NCI-H345 treated with DMSO at 0.1 percent for 48 hours (cell line): ENCODE data around the gene CAT.
"Not testable (repeated sequence)": the region's sequence is repeated elsewhere in the genome, so short reads cannot be mapped to it uniquely, and the experiment has no call there.

Experiments used
- DNase-seq: peaks from one replicate; lab custom pipeline; 2025; ENCODE audit not compliant: unreplicated experiment; lab: John Stamatoyannopoulos, UW

The CAT gene

DNA sequence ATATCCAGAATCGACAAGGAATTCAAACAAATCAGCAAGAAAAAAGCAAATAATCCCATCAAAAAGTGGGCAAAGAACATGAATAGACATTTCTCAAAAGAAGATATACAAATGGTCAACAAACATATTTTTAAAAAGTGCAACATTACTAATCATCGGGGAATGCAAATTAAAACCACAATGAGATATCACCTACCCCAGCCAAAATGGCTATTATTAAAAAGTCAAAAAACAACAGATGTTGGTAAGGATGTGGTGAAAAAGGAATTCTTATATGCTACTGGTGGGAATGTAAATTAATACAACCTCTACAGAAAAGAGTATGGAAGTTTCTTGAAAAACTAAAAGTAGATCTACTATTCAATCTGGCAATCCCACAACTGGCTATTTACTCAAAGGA is 13.9 kb upstream of the CAT start:
- not testable (repeated sequence) for DNase-seq

DNA sequence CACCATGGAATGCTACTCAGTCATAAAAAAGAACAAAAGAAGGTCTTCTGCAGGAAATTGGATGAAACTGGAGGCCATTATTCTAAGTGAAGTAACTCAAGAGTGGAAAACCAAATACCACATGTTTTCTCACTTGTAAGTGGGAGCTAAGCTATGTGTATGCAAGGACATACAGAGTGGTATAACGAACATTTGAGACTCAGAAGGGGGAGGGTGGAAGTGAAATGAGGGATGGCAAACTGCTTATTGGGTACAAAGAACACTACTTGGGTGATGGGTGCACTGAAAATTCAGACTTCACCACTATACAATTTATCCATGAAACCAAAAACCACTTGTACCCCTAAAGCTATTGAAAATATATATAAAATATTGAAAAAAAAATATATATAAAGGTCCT is 13.4 kb upstream of the CAT start:
- no peak for DNase-seq

DNA sequence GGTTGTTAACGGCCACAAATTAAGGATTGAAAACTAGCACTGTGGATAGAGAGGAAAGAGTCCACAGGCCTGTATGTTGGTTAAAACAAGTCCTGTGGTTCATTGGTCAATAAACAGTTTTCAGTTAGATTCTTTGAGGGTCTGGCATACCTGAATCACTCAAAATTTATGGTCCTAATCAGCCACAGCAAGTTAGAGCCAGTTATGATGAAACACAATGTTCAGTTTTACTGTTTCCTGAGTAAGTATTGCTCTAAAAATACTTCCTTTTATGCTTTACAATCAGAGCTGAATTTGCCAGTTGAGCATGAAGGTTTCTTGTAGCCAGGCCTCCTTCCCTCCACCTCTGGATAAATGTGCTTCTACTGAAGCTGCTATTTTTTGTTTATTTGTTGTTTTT is 12.9 kb upstream of the CAT start:
- no peak for DNase-seq

DNA sequence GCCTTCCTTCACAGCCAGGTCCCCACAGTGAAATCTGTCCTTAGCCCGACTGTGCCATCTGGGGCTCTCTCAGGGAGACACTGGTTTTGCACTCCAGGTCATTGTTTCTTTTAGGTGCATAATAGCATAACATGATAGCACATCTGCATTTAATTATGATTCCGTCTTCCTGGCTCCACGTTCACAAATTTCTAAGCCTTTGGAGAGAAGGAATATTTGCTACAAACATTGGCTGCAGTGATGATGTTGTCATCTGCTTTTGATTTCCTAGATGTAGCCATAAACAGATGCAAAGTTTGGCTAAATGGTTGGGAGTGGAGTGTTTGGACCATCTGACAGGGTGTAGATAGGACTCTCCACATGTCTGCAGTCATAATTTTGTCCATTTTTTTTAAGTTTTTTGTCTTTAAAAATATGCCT is 12.0 kb upstream of the CAT start:
- no peak for DNase-seq

DNA sequence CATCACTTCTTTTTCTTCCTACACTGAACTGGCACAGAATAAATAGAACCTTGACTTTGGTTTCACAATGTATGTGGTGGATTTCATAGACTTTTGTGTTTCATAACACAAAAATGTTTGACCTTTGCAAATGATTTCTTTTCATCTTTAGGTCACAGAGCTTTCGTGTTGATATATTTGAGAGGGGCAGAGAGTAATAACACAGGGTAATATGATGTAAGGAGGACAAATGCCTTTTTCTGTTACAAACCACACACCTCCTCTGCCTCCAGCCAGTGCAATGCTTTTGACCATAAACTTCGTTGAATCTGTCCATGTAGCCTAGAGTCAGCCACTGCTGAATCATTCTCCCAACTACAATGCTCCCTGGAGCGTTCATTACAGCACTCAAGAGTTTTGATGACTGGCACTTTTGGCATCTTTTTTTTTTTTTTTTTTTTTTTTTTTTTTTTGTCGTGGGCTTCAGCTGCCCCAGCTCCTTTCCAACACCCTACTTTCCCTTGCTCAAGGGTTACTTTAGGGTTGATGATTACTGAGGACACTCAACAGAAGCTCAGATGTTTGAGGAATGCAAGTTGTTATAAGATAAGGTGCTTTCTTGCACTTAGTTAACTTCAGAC is 11.4 kb upstream of the CAT start:
- DNase-seq, result no peak

DNA sequence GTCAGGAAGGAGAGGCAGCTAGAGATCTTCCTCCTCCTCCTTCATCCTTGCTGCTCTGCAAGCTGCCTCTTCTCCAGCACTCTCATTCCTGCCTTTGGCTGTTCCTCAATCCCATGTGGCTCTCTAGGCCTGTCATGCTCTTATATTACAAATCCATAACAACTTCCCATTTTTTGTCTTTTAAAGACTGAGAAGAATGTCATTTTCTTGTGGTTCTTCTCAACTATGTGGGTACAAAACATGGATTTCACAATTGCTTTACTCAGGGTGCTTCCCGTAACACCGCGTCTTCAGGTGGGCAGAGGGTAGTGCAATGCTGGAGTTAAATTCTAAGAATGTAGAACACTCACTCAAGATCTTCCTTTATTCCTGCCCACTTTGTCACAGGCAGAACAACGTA is 6.8 kb upstream of the CAT start:
- DNase-seq, result no peak

DNA sequence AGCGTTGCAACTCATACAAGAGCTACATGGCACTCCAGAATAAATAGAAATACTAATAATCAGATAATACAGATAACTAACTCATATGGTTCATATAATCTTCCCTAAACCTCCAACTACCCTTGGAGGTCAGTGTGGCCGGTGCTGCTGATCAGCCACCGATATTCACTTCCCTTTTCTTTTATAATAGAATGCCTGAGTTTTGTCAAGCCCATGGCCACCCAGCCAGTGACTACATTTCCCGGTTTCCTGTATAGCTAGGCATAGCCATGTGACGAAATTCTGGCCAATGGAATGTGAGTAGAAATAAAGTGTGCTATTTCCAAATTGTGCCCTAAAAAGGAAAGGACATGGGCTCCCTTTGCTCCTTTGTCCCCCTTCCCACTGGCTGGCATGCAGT is 5.9 kb upstream of the CAT start:
- no peak for DNase-seq

DNA sequence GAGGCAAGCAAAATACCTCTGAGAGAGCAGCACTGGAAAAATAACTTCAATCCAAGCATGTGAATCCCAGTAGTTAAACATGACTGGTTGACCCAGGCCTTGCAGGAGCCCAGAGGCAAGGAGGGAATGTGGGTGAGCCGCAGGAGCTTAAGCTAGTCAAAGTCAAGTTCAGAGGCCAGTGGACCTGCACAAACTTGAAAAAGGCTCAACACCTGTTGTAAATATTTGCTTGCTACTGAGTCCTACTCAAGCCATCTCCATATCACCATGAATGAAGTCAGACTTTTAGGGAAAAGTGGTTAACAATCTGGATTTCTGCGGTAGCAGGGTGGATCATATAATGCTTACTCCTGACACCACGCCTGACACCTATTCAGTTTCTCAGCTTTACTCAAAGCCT is 4.8 kb upstream of the CAT start:
- no peak for DNase-seq

DNA sequence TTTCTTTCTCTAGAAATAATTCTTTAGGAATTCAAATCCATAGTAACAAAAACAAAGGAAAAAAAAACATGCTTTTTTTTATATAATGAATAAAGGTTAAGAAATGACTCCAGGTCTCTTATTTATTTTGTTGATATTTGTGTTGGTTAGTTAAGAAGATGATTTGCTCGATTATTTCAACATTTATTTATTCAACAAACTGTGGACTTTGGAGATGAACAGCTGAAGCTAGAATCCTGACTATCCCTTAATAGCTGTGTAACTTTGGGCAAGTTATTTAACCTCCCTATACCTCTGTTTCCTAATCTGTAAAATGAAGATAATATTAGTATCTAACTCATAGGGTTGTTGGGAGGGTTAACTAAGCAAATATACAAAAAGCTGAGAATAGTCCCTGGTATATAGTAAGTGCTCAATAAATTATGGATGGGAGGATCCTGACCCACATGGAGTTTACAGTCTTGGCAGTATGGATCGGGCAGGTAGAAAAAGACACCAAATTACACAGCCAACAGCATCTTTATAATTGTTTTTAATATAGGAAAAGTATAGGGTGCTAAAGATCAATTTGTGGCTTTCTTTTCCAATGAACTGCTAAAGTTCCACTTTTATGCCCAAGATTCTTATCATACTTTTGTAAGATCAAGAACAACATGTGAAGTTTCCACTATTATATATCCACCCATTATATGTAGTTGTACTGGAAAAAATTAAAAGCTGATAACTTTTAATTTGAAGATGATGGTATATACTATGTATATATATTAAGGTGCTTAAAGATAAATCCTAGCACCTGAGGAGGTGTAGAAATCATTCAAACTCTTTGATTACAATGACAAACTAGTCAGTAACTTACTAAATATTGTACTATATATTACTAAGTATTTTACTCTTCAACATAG is 1.3 kb upstream of the CAT start:
- DNase-seq, result no peak

DNA sequence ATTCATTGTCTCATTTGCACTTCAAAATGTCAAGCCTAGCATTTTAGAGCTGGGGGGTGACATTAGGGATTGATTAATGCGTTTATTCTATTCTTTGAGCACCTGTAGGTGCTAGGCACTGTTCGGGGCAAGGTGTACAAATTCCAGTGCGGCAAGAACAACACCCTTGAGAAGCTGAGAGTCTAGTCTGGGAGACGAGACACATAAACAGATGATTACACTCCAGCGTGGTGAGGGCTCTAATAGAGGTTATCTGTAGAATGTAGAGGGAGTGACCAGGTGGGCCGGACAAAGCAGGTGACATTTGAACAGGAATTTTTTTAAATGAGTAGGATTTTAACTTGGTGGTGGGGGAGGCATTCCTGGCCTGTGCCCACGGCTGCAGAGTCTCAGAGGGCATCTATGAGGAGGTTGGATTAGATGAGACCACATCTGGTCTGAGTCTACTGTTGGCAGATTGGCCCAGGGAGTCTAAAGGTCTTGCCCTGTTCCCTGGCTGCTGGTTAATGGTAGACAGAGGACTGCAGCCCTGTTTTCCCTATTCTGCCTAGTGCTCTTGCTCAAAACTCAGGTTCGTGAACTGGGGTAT is 970 bp downstream of the CAT start:
- no peak for DNase-seq

DNA sequence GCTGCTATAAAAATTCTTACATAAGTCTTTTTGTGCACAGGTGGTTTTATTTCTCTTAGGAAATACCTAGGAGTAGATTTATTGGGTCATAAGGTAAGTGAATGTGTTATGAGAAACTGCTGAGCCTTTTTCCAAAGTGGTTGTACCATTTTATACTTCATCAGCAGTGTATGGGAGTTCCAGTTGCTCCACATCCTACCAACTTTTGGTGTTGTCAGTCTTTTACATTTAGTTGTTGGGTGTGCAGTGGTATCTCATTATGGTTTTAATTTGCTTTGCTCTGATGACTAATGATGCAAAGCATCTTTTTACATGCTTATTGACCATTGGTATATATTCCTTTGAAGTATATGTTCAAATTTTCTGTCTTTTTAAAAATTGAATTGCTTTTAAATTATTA is 3.1 kb downstream of the CAT start:
- no peak for DNase-seq

DNA sequence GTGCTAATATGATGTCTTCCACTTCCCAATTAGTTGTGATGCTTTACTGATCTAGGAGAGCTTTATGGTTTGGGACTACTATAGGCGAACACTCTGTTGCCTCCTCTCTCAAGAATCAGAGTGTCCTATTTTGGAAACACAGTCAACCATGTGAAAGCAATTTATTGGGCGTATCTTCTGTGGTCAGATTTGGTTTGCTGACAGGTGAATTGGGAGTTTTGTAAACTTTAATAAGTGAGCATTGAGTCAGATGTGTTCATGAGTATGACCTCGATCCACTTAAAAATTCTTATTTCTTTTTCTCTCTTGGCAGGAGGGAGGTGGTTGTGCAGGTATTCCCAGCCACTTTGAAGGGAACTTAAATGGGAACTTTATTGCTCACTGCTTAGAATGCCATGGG is 4.4 kb downstream of the CAT start:
- DNase-seq, result no peak

DNA sequence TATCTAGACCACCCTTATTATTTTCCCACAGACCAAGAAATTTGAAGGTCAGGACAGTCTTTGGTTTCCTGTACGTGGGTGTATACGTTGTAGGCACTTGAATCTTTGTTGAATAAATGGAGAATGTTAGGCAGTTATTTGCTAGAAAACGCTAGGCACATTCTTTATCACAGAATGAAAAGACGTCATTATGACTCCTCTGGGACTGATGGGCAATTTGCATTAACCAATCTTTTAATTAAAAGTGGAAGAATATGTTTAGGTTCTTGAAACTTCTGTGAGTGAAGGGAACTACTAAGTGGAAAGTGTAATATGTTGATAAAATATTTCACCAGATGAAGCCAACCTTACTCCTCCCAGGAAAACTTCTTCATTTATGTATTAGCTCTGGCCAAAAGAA is 5.7 kb downstream of the CAT start:
- no peak for DNase-seq

DNA sequence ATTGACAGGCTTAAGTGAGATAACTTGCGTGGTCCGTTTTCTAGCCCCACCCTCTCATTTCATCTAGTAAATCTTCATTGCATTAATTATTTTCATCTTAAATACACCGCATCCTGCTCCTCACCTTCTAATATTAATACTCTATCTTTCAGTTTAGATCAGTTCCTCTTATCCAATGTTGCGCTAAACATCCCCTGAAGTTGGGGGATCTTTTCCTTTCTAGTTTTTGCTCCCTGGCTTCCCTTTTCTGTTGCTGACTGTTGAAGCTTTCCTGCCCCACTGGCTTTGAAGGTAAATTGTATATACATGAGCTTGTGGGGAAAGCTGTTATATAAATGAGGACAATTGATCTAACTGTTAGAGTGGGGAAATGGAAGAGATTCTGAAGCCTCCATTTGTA is 7.2 kb downstream of the CAT start:
- no peak for DNase-seq

DNA sequence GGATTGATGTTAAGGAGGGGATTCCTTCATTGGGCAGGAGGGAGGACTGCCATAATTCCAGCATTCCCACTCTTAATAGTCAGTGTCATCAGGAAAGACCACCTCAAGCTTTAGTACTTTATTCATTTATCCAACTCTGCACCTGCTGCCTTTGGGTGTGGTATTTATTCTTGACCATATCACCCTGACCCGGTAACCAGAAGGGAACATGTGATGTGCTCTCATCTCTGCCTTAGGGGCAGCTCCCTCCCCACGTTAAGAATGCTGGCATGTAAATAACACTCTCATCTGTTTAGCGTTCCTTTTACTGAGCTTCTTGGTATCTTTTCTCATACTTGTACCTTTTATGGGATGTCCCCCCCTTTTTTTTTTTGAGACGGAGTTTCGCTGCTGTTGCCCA is 7.7 kb downstream of the CAT start:
- no peak for DNase-seq

DNA sequence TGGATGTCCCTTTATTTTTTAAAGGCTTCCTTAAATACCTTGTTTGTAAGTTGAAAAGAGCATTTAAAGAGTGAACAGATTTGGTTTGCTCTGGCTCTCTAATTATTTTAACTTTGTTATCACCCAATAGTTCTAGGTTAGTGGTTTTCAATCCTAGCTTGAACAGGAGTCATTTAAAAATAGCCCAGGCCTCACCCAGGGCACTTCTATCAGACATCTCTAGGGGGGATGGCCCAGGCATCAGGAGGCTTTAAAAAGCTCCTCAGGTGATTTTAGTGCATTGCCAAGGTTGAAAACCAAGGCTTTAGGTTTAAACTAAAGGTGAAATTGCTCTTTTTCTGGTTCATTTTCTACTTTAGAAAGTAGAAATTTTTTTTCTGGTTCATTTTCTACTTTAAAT is 8.3 kb downstream of the CAT start:
- no peak for DNase-seq

DNA sequence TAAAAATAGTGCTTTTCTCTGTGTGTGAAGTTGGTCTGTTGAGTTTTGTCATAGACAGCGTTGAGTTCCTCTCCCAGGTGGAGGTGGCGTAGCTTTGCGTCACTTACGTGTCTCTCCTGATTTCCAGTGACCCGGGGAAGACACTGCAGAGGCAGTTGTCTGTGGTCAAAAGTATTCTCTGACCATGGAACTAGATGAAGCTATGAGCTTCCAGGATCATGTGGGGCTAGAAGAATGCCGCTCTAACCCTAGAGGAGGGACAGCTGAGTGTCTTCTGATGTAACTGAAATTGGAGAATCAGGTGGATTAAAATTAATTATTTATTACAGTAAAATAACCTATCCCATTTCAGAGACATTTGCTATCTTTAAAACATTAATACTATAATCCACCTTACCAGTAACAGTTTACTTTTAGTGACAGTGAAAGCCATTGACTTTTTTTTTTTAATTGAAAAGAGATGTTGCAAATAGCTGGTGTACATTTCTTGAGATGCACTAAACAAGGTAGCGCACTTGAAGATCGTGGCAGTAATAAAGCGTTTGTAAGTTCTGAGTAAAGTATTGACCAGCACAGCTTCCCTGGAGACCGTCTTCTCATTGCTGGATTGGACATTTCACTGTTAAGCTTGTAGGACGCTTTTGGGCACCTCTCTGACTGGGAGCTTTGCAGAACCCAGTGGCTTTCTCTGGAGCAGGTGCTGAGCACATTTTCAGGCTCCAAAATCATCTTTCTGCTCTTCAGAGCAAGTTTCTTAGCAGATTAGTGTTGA is 9.7 kb downstream of the CAT start:
- no peak for DNase-seq

DNA sequence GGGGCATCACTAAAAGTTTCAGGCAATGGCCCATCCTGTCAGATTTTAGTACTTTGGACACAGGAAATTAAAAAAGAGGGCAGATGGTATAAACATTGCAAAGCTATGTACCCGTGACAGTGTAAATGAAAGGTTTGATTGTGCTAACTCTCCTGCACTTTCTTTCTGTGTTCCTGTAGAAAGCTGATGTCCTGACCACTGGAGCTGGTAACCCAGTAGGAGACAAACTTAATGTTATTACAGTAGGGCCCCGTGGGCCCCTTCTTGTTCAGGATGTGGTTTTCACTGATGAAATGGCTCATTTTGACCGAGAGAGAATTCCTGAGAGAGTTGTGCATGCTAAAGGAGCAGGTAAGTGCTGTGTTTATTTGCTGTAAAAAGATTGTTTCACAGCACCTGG is 10.3 kb downstream of the CAT start:
- no peak for DNase-seq

DNA sequence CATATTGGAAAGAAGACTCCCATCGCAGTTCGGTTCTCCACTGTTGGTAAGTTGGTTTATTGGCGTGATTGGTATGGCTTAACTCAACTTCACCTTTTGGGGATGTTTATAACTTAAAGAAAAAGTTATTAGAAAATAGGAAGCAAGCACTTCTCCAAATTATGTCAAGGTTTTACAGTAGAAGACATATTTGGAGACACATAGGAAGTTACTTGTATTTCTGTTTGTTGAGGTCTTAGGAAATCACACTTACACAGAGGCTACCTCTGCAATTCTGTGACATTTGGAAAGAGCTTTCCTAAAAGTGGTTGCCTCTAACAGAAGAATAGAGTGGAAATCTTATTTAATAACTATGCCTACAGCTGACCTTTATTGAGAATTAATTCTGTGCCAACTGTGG is 12.3 kb downstream of the CAT start:
- no peak for DNase-seq

DNA sequence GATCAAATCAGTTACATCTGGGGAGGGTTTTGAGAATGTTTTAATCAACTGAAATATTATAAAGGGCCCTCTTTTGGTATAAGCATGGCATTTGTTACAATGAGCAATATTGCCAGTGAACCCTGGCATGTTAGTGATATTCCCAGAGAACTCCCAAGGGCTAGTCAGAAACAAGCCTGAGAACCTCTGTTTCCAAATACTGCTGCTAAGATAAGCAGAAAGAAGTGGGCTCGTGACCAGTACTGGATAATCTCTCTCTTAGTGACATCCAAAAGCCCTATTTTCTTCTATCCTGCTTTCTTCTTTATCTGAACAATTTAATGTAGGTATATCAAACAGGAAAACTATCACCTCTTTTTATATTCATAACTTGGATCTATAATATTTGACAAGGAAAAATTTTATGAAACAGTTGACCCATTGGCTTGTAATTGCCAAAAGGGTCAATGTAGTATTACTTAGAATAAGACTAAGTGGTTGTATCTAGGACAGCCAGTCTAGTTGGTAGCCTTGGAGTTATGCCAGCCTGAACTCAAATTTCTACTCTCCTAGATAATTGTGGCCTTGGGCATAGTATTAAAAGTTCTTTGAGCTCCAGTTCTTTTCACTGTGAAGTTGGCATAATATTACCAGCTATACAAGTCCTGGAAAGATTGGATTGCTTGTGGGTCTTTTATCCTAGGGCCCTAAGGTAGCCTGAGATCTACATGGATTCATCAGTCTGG is 15.7 kb downstream of the CAT start:
- DNase-seq, result no peak

DNA sequence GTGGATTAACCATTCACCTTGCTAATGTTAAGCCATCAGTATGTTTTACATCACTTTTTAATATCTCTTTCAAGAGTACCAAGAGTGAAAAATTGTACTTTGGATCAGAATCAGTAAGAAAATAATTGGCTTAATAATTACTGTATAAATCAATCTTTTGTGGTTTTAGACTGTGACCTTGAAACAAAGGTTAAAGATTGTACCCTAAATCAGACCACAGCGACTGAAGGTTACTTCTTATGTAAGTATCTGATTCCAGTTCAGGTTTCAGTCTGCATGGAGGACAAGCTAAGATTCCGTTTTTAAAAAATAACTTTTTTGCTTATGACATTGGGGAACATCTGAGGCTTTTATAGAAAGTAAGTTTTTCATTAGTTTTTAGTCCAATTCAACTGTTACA is 18.9 kb downstream of the CAT start:
- DNase-seq, result no peak
